T-helper 2 cell treated with Interferon-gamma antibody and Interleukin-4, amounts not matched to agents 100 ng/mL and 5 ng/mL, for 36 hours (primary cell): ENCODE data around the gene ALDOC. TPM values are rescaled to one million over a fixed set of nuclear protein-coding genes. Genes with fewer than 3 reads are reported as not detected.

Source experiments
- intact Hi-C: fragments of 100-400 bp; cut with micrococcal nuclease; formaldehyde crosslinking; loops from one replicate; pipeline ENCODE4 v1.15.1; 2023
- total RNA-seq: library from RNA; stranded (reverse); gene quantifications from 2 replicates; pipeline ENCODE4 v1.2.3, GENCODE V29; 2022

Gene ALDOC
- total RNA-seq, 1 donor from 2014 or later, result 103 TPM

- intact Hi-C loops, result no loop called here
These were observed 41.8 kb downstream of the ALDOC start for GRCh38 chr17:28534740-28535375.

- intact Hi-C loops, result no loop called here
These were observed 43.4 kb downstream of the ALDOC start for GRCh38 chr17:28533091-28533807.

- intact Hi-C loops, result no loop called here
These were observed 44.4 kb downstream of the ALDOC start for GRCh38 chr17:28532050-28532960.

GRCh38 chr17:28530926-28531325 is 45.8 kb downstream of the ALDOC start:
- intact Hi-C loops, result no loop called here

DNA sequence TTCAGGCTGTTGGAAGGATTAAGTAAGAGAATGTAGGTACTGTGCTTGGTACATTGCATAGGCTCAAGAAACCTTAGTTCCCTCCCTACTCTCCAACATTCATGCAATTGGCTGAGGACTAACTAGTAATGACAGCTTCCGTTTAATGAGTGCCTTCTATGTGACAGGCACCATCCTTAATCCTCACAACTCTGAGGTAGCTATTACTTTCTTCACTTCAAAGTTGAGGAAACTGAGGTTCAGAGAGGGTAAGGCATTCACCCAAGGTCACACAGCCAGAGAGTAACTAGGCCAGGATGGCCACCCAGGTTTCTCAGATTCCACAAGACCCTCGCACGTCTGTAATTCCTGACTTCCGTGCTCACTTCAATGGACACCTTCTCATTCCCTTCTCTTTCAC is 46.4 kb downstream of the ALDOC start:
- intact Hi-C loops, result no loop called here

- intact Hi-C loops, result no loop called here
These were observed 47.7 kb downstream of the ALDOC start for GRCh38 chr17:28529013-28529400.

DNA sequence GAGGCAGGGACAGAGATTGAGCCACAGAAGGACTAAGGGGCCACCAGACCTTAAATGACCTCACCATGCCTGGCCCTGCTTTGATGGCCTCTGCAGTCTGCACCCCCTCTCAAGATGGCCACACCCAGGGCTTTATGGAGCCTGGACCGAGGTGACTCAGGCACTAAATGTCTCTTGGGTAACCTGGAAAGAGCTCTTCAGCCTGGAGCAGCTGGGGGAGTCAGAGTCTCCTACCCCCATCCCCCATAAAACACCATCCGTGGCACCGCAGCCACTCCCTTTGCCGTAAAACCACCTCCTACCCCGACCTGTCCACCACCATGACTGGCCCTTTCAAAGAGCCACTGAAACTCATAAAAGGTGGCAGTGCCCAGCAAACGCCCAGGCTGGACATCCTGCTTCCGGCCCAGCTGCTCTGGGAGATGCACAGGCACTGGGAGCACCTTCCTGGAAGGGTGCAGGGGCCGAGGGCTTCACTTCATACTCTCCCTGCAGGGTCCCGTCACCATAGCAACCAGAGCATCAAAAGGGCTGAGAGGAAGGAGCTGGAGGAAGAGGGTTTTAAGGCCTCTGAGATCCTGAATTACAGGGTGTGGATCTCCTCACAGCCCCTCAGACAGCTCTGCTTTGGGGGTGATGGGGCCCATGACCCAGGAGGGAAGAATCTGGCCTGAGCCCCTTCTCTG is 48.2 kb downstream of the ALDOC start:
- intact Hi-C loops, result no loop called here

DNA sequence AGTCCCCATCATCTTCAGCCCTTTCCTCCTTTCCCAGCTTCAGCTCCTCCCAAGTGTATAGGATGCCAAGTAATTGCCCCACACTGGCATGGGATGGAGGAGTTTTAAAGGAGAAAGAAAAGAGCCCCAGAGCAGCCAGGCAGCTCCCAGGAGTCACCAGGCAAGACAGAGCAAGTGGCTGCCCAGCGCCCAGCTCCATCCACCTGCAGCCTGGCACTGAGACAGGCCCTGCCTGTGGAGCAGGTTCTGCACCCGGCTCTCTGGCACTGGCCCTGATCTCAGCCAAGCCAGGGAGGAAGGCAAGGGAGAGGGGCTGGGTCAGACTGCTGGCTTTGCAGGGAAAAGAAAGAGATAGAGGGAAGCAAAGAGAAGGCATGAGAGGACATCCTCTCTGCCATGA is 48.8 kb downstream of the ALDOC start:
- intact Hi-C loops, result no loop called here

GRCh38 chr17:28527181-28527681 is 49.5 kb downstream of the ALDOC start:
- intact Hi-C loops, result no loop called here

DNA sequence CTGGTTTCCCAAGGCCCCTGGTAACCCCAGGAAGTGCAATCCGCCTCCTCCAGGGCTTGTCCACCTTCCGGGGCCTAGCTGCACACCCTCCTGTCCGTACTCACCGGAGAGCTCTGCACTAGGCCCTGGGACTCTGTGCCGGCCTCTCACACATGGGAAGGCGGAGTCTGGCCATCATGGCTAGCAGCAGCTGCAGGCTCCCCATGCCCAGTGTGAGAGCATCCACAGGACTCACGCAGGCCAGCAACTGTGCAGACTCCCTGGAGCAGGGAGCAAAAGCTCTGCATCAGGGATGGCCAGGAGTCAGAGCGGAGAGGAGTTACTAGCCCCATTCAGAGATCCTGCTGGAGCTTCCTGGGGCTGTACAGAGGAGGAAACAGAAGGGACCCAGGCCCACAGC is 50.3 kb downstream of the ALDOC start:
- intact Hi-C loops, result no loop called here

GRCh38 chr17:28524476-28525424 is 51.9 kb downstream of the ALDOC start:
- intact Hi-C loops, result no loop called here

DNA sequence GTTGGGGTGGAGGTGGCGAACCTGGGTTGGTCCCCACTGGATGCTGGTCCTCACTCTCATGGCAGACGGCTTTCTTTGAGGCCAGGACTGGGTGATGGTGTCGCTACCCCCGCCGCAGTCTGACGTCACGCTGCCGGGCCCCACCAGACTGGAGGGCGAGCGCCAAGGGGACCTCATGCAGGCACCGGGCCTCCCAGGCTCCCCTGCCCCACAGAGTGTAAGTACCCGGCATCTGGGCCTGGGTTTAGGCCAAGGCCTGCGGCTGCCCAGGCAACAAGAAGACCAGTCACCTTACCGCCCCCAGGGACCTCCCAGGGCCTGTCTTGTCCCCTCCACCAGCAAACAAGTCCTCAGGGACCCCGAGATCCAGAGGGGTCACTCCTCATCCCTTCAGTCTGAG is 52.8 kb downstream of the ALDOC start:
- intact Hi-C loops, result no loop called here

- intact Hi-C loops, result no loop called here
These were observed 53.5 kb downstream of the ALDOC start for GRCh38 chr17:28523186-28523585.

Other genes with a start within 250 kb of the ALDOC start
- 16.3 and 18.8 TPM in 2 replicates for gene IFT20, start 241.4 kb downstream of the ALDOC start, total RNA-seq
- 18.7 and 20.3 TPM in 2 replicates for gene TNFAIP1, start 241.1 kb downstream of the ALDOC start, total RNA-seq
- gene POLDIP2, start 219.4 kb downstream of the ALDOC start, total RNA-seq, result 68.0 and 70.2 TPM in 2 replicates
- not detected in 2 replicates for gene SEBOX, start 211.7 kb downstream of the ALDOC start, total RNA-seq
- gene VTN, start 206.6 kb downstream of the ALDOC start, total RNA-seq, result 0.23 and 0.45 TPM in 2 replicates
- 21.0 and 22.8 TPM in 2 replicates for gene SARM1, start 205.2 kb downstream of the ALDOC start, total RNA-seq
- gene SLC46A1, start 170.7 kb downstream of the ALDOC start, total RNA-seq, result 2.8 and 3.1 TPM in 2 replicates
- gene SLC13A2, start 103.3 kb downstream of the ALDOC start, total RNA-seq, result not detected in 2 replicates
- gene FOXN1, start 70.5 kb downstream of the ALDOC start, total RNA-seq, result not detected in 2 replicates
- gene UNC119, start 24.3 kb downstream of the ALDOC start, total RNA-seq, result 43.5 and 47.8 TPM in 2 replicates
- gene PIGS, start 5.4 kb downstream of the ALDOC start, total RNA-seq, result 59.9 and 66.6 TPM in 2 replicates
- 125 and 128 TPM in 2 replicates for gene SPAG5, start 22.1 kb upstream of the ALDOC start, total RNA-seq
- 27.2 and 31.1 TPM in 2 replicates for gene RSKR, start 37.3 kb upstream of the ALDOC start, total RNA-seq
- gene BLTP2, start 68.3 kb upstream of the ALDOC start, total RNA-seq, result 161 and 163 TPM in 2 replicates
- gene SDF2, start 85.0 kb upstream of the ALDOC start, total RNA-seq, result 42.4 and 44.5 TPM in 2 replicates
- 83.8 and 84.3 TPM in 2 replicates for gene SUPT6H, start 85.3 kb upstream of the ALDOC start, total RNA-seq
- gene PROCA1, start 135.0 kb upstream of the ALDOC start, total RNA-seq, result 5.9 and 6.9 TPM in 2 replicates
- gene RAB34, start 141.0 kb upstream of the ALDOC start, total RNA-seq, result 9.8 and 10.4 TPM in 2 replicates
- 1,892 and 1,893 TPM in 2 replicates for gene RPL23A, start 143.1 kb upstream of the ALDOC start, total RNA-seq
- 1.7 and 3.2 TPM in 2 replicates for gene TLCD1, start 149.3 kb upstream of the ALDOC start, total RNA-seq
- gene NEK8, start 151.9 kb upstream of the ALDOC start, total RNA-seq, result 5.5 and 7.3 TPM in 2 replicates
- gene TRAF4, start 167.1 kb upstream of the ALDOC start, total RNA-seq, result 49.1 and 50.6 TPM in 2 replicates